OCI-LY7 (cell line): ENCODE measurements around the gene RBBP7. TPM values are rescaled to one million over a fixed set of nuclear protein-coding genes. Genes with fewer than 3 reads are reported as not detected.

Experiments
- BruUV-seq: library from RNA; stranded (reverse); fragments of 400-500 nt; replicated peaks from 2 replicates; lab custom pipeline; 2021; lab: Mats Ljungman, UMichigan
- CTCF ChIA-PET: fragments of 300-600 bp; sonication (Branson Sonifier 250); formaldehyde crosslinking; loops from one replicate; lab custom pipeline; 2022; ENCODE audit warnings: antibody characterized with exemption; ENCODE audit not compliant: unreplicated experiment; lab: Charles Lee
- POLR2A ChIA-PET: fragments of 300-600 bp; sonication (Branson Sonifier 250); formaldehyde crosslinking; loops from one replicate; lab custom pipeline; 2022; ENCODE audit warnings: antibody characterized with exemption; lab: Charles Lee
- DNase-seq: peaks from one replicate; pipeline ENCODE4 v3.0.0-alpha.2; 2015; ENCODE audit warnings: low spot score
- H2AFZ ChIP-seq: fragments of 200-600 bp; sonication (generic), shearing (Covaris generic); 2 replicates; pipeline ENCODE4 v1.6.1; 2014; ENCODE audit warnings: mild to moderate bottlenecking, antibody characterized with exemption, low read length, moderate library complexity
- H3K27ac ChIP-seq: fragments of 200-600 bp; sonication (generic); 2 replicates; pipeline ENCODE4 v1.5.1; 2014; ENCODE audit warnings: mixed run types, low read depth, mild to moderate bottlenecking, moderate library complexity, low read length, inconsistent platforms; ENCODE audit not compliant: poor library complexity, severe bottlenecking
- H3K36me3 ChIP-seq: fragments of 200-600 bp; sonication (generic); 2 replicates; pipeline ENCODE4 v1.6.1; 2014; ENCODE audit warnings: mild to moderate bottlenecking, antibody characterized with exemption, low read length, moderate library complexity, mixed read lengths; ENCODE audit not compliant: insufficient read depth
- H3K4me1 ChIP-seq: fragments of 200-600 bp; sonication (generic); 2 replicates; pipeline ENCODE4 v1.5.1; 2014; ENCODE audit warnings: mild to moderate bottlenecking, low read length; ENCODE audit not compliant: insufficient read depth, poor library complexity, severe bottlenecking
- H3K4me2 ChIP-seq: fragments of 200-600 bp; sonication (generic); 2 replicates; pipeline ENCODE4 v1.6.1; 2014; ENCODE audit warnings: mild to moderate bottlenecking, low read length
- H3K4me3 ChIP-seq: fragments of 200-600 bp; sonication (generic); 2 replicates; pipeline ENCODE4 v1.5.1; 2014; ENCODE audit warnings: mild to moderate bottlenecking, low read depth, low read length; ENCODE audit not compliant: poor library complexity, severe bottlenecking
- H3K79me2 ChIP-seq: fragments of 200-600 bp; sonication (generic); 2 replicates; pipeline ENCODE4 v1.6.1; 2016; ENCODE audit warnings: low read depth, mild to moderate bottlenecking, low read length, moderate library complexity, mixed read lengths; ENCODE audit not compliant: insufficient read depth
- H3K9me2 ChIP-seq: fragments of 200-600 bp; sonication (generic); 2 replicates; pipeline ENCODE4 v1.6.1; 2016; ENCODE audit warnings: mild to moderate bottlenecking, low read length, mixed read lengths; ENCODE audit not compliant: insufficient read depth
- H3K9me3 ChIP-seq: fragments of 200-600 bp; sonication (generic); 2 replicates; pipeline ENCODE4 v1.6.1; 2014; ENCODE audit warnings: mild to moderate bottlenecking, mixed run types, low read length, mixed read lengths
- H4K20me1 ChIP-seq: fragments of 200-600 bp; sonication (generic); 2 replicates; pipeline ENCODE4 v1.6.1; 2014; ENCODE audit warnings: mild to moderate bottlenecking, antibody characterized with exemption, low read length, moderate library complexity, mixed read lengths; ENCODE audit not compliant: insufficient read depth
- CTCF ChIP-seq: fragments of 200-600 bp; sonication (generic); conservative IDR thresholded peaks from 2 replicates; pipeline ENCODE4 v1.5.1; 2014; ENCODE audit warnings: mild to moderate bottlenecking, antibody characterized with exemption, low read length, moderate library complexity, mixed read lengths
- EZH2phosphoT487 ChIP-seq: fragments of 200-600 bp; sonication (generic); IDR thresholded peaks from 2 replicates; pipeline ENCODE4 v1.6.1; 2018; ENCODE audit warnings: low read depth, borderline replicate concordance, mild to moderate bottlenecking, mixed run types, antibody characterized with exemption, low read length, moderate library complexity, mixed read lengths
- intact Hi-C: fragments of 100-400 bp; cut with micrococcal nuclease; formaldehyde crosslinking; loops from one replicate; pipeline ENCODE4 v1.10.0; 2022; ENCODE audit not compliant: unreplicated experiment
- total RNA-seq, 2 experiments: library from RNA; depleted of rRNA in 1 of 2; stranded (reverse); fragments of >200 nt in 1 of 2; shearing (Covaris generic) in 1 of 2; gene quantifications; 2 replicates each; pipeline ENCODE4 v1.2.3, GENCODE V29; 2014 to 2022

RBBP7 gene
- total RNA-seq, 2 experiments from 2014 or later = 161 to 251 TPM

- Histone ChIP-seq H3K4me1 (peaks cover 48% of the 10 kb centered on the region), H3K9me2 (no peaks in the 10 kb centered on the region), H4K20me1 (peaks cover 23% of the 10 kb centered on the region), H3K79me2 (peaks cover 57% of the 10 kb centered on the region), H3K4me3 (peak overlapping the region; percentile 80), H2AFZ (no peak overlapping the region), H3K36me3 (peaks cover 48% of the 10 kb centered on the region), H3K9me3 (no peaks in the 10 kb centered on the region), H3K4me2 (peak overlapping the region; percentile 82), H3K27ac (no peak overlapping the region)
- intact Hi-C loops = no loop called here
- ChIA-PET CTCF (no interaction called here), POLR2A (interaction anchor here (1.8 kb wide), 1 partner anchor 13 kb away, joined by 4 read pairs; no protein-coding TSS in a partner anchor)
- TF ChIP-seq EZH2phosphoT487 (no peak), CTCF (no peak)
- BruUV-seq = no TSS peak
- no peak for DNase-seq
These were observed 1.2 kb downstream of the RBBP7 start for GRCh38 chrX:16868920-16869319.

- DNase-seq = no peak
- Histone ChIP-seq H2AFZ (no peak overlapping the region), H3K4me2 (peak overlapping the region; percentile 82), H3K9me3 (no peaks in the 10 kb centered on the region), H3K4me3 (peak overlapping the region; percentile 80), H3K4me1 (peaks cover 38% of the 10 kb centered on the region), H4K20me1 (peaks cover 23% of the 10 kb centered on the region), H3K36me3 (peaks cover 57% of the 10 kb centered on the region), H3K79me2 (peaks cover 67% of the 10 kb centered on the region), H3K9me2 (no peaks in the 10 kb centered on the region), H3K27ac (no peak overlapping the region)
- CTCF ChIA-PET = no interaction called here
- no TSS peak for BruUV-seq
- intact Hi-C loops = no loop called here
- no peak for TF ChIP-seq CTCF
- POLR2A ChIA-PET = interaction anchor here (1.8 kb wide), 1 partner anchor 14 kb away, joined by 4 read pairs; no protein-coding TSS in a partner anchor
These were observed 2.2 kb downstream of the RBBP7 start for GRCh38 chrX:16867947-16868346.

- H4K20me1 ChIP-seq = peaks cover 7% of the 10 kb centered on the region; the same call in 1 of the 2 replicates
- peaks cover 90% of the 10 kb centered on the region for H3K36me3 ChIP-seq
- TF ChIP-seq EZH2phosphoT487 (no peak), CTCF (no peak)
- no peak overlapping the region for H3K27ac ChIP-seq
- no peaks in the 10 kb centered on the region for H3K9me2 ChIP-seq
- peaks cover 100% of the 10 kb centered on the region for H3K79me2 ChIP-seq
- ChIA-PET CTCF (no interaction called here), POLR2A (no interaction called here)
- H3K4me3 ChIP-seq = no peak overlapping the region
- no TSS peak for BruUV-seq
- H2AFZ ChIP-seq = no peak overlapping the region
- DNase-seq = no peak
- H3K4me2 ChIP-seq = no peak overlapping the region
- H3K9me3 ChIP-seq = no peaks in the 10 kb centered on the region
- H3K4me1 ChIP-seq = peaks cover 9% of the 10 kb centered on the region
- intact Hi-C loops = no loop called here
These were observed 7.3 kb downstream of the RBBP7 start for GRCh38 chrX:16862829-16863228.
